ENCODE data around the gene RUBCNL. TPM values are rescaled to one million over a fixed set of nuclear protein-coding genes. Genes with fewer than 3 reads are reported as not detected.

The RUBCNL gene
- total and polyA plus RNA-seq, 2 of the 8 experiments (the other 6 are each of a cell fraction or from before 2014, with no cell fraction given): 2.6 to 4.9 TPM

DNA sequence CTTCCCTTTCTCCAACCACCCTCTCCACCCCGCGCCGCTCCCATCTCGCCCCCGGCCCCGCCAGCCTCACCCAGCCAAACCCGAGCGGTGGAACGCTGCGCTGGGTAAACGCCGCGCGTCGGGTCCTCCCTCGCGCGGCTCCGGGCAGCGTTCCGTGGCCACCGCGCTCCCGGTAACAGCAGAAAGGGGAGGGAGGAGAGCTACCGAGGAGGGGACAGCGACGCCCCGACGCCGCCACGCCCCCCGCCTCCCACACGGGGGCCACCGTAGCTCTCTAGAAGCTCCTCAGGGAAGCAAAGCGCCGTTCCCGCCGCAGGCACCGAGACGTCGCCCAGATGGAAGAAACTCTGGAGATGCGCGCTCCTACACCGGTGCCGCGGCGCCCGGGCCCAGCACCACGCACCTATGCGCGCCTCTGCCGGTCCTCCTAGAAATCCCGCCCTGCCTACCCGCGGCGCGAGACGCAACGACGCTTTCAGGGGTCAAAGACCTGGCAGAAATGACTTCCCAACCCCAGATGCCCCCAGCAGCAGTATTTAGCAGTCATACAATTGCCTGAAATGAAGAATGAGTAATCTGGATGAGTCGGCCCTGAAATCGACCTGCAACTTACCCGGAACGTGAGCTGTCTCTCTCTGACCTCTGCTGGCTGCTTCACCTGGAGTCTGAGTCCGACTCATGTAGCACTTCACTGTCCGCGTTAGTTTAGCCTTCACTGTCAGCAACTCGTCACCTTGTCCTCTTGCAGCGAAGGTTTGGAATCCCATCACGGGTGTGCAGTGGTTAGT lies at the start of gene RUBCNL (continued):
- TF ChIP-seq RBBP5 (IDR thresholded peaks at IDR 0.05; ENCODE audit: borderline replicate concordance, low read depth, low read length): peak; percentile 55; the same call in 1 of the 2 replicates
- no peak for TF ChIP-seq TBP (IDR thresholded peaks at IDR 0.05; ENCODE audit: low read depth, low read length)
- TF ChIP-seq SIRT6 (IDR thresholded peaks at IDR 0.05; ENCODE audit: low read length): no peak
- TF ChIP-seq, protein P1, sequence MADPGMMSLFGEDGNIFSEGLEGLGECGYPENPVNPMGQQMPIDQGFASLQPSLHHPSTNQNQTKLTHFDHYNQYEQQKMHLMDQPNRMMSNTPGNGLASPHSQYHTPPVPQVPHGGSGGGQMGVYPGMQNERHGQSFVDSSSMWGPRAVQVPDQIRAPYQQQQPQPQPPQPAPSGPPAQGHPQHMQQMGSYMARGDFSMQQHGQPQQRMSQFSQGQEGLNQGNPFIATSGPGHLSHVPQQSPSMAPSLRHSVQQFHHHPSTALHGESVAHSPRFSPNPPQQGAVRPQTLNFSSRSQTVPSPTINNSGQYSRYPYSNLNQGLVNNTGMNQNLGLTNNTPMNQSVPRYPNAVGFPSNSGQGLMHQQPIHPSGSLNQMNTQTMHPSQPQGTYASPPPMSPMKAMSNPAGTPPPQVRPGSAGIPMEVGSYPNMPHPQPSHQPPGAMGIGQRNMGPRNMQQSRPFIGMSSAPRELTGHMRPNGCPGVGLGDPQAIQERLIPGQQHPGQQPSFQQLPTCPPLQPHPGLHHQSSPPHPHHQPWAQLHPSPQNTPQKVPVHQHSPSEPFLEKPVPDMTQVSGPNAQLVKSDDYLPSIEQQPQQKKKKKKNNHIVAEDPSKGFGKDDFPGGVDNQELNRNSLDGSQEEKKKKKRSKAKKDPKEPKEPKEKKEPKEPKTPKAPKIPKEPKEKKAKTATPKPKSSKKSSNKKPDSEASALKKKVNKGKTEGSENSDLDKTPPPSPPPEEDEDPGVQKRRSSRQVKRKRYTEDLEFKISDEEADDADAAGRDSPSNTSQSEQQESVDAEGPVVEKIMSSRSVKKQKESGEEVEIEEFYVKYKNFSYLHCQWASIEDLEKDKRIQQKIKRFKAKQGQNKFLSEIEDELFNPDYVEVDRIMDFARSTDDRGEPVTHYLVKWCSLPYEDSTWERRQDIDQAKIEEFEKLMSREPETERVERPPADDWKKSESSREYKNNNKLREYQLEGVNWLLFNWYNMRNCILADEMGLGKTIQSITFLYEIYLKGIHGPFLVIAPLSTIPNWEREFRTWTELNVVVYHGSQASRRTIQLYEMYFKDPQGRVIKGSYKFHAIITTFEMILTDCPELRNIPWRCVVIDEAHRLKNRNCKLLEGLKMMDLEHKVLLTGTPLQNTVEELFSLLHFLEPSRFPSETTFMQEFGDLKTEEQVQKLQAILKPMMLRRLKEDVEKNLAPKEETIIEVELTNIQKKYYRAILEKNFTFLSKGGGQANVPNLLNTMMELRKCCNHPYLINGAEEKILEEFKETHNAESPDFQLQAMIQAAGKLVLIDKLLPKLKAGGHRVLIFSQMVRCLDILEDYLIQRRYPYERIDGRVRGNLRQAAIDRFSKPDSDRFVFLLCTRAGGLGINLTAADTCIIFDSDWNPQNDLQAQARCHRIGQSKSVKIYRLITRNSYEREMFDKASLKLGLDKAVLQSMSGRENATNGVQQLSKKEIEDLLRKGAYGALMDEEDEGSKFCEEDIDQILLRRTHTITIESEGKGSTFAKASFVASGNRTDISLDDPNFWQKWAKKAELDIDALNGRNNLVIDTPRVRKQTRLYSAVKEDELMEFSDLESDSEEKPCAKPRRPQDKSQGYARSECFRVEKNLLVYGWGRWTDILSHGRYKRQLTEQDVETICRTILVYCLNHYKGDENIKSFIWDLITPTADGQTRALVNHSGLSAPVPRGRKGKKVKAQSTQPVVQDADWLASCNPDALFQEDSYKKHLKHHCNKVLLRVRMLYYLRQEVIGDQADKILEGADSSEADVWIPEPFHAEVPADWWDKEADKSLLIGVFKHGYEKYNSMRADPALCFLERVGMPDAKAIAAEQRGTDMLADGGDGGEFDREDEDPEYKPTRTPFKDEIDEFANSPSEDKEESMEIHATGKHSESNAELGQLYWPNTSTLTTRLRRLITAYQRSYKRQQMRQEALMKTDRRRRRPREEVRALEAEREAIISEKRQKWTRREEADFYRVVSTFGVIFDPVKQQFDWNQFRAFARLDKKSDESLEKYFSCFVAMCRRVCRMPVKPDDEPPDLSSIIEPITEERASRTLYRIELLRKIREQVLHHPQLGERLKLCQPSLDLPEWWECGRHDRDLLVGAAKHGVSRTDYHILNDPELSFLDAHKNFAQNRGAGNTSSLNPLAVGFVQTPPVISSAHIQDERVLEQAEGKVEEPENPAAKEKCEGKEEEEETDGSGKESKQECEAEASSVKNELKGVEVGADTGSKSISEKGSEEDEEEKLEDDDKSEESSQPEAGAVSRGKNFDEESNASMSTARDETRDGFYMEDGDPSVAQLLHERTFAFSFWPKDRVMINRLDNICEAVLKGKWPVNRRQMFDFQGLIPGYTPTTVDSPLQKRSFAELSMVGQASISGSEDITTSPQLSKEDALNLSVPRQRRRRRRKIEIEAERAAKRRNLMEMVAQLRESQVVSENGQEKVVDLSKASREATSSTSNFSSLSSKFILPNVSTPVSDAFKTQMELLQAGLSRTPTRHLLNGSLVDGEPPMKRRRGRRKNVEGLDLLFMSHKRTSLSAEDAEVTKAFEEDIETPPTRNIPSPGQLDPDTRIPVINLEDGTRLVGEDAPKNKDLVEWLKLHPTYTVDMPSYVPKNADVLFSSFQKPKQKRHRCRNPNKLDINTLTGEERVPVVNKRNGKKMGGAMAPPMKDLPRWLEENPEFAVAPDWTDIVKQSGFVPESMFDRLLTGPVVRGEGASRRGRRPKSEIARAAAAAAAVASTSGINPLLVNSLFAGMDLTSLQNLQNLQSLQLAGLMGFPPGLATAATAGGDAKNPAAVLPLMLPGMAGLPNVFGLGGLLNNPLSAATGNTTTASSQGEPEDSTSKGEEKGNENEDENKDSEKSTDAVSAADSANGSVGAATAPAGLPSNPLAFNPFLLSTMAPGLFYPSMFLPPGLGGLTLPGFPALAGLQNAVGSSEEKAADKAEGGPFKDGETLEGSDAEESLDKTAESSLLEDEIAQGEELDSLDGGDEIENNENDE (IDR thresholded peaks at IDR 0.05; ENCODE audit: insufficient replicate concordance, low read length): no peak
- no peak for TF ChIP-seq KDM1A (IDR thresholded peaks at IDR 0.05; ENCODE audit: borderline replicate concordance, low read length)
- TF ChIP-seq RXRA (IDR thresholded peaks at IDR 0.05; ENCODE audit: insufficient read depth, low read depth, low read length): no peak
- TF ChIP-seq ZNF274 (IDR thresholded peaks at IDR 0.05; ENCODE audit: borderline replicate concordance, extremely low read depth, low read length): no peak
- TF ChIP-seq SIN3A (conservative IDR thresholded peaks at IDR 0.05 in 1 of 2, IDR thresholded peaks at IDR 0.05 in 1 of 2; ENCODE audit: low read depth in 1 of 2, low read length in 2 of 2): peak; percentile 27 to 67; a peak in 1 of 4 replicates
- no peak for TF ChIP-seq JUN (IDR thresholded peaks at IDR 0.05; ENCODE audit: low read depth, low read length)
- no peak for TF ChIP-seq EGR1 (IDR thresholded peaks at IDR 0.05; ENCODE audit: borderline replicate concordance, low read depth, low read length)

All from H1 (cell line).